GM03348 (cell line): ENCODE results near the gene ODC1.

Experiments used
- DNase-seq: peaks from one replicate; pipeline ENCODE4 v3.0.0; 2012; ENCODE audit warnings: low spot score

The ODC1 gene

GRCh38 chr2:10415048-10415447 is 33.1 kb downstream of the ODC1 start:
- no peak for DNase-seq

DNA sequence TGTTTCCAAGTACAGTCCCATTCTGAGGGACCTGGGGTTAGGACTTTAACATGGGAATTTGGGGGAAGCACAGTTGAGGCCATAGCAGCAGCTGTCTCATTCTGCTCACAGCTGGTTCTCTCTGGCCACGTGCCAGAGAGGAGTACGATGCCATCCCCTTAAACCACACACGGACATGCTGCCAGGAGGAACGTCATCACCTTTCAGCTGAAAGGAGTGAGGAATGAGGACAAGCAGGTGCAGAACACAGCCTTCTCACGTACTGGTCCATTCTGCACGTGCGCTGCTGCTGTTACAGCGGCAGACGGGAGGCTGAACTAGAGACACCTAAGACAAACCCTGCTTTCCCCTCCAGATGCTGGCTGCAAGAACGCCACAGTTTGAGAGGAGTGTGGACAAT is 33.5 kb downstream of the ODC1 start:
- no peak for DNase-seq

DNA sequence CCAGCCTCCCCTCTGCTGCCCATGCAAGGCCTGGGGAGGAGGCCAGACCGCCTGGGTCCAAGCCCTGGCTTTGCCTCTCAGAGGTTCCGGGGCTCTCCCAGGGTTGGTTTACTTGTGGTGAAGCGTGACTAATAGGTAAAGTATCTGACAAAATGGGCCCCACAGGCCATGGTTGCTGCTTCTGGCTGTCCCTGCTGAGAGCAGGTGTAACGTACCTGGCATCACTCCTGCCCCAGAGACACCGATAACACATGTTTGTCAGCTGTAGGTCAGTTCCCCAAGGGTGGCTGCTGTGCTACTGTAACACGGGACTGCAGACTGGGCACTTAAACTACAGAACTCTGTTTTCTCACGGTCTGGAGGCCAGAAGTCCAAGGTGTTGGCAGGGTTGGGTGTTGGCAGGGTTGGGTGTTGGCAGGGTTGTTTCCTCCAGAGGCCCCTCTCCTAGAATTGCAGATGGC is 34.1 kb downstream of the ODC1 start:
- peak; percentile 40 for DNase-seq

DNA sequence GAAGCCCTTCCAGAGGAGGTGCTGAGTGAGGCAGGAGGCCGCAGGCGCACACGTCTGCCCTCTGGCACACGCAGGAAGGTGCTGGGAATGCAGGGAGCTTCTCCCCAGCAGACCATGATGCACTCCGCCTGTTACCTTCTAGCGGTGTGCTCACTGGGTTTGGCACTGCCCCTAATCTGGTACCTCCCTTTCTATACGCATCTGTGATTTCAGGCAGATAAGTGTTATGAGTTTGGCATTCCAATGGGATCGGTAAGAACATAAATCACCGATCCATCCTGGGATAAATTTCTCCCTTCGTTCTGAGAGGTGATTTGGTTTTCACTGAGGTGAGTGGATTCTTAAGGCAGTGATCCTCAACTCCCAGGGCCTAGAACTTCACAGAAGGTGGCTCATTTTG is 34.6 kb downstream of the ODC1 start:
- DNase-seq, result no peak

DNA sequence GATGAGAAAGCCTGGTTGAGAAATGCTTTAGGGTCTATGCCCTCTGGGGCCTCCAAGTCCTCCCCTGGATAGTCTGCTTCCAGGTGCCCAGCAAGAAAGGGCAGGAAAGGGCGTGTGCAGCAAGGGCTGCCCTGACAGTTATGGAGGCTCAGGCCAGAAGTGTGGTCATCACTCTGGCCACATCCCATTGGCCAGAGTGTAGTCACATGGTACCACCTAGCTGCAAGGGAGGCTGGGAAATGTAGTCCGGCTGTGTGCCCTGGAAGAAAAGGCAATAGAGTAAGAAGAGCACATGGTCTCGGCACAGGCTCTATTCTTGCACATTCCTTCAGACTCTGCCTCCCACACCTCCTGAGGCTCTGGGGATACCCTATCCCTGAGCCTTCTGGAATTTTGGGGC is 35.7 kb downstream of the ODC1 start:
- peak; percentile 55 for DNase-seq

- DNase-seq, result no peak
These were observed 36.6 kb downstream of the ODC1 start for GRCh38 chr2:10411557-10411956.

- no peak for DNase-seq
These were observed 37.2 kb downstream of the ODC1 start for GRCh38 chr2:10410823-10411437.

DNA sequence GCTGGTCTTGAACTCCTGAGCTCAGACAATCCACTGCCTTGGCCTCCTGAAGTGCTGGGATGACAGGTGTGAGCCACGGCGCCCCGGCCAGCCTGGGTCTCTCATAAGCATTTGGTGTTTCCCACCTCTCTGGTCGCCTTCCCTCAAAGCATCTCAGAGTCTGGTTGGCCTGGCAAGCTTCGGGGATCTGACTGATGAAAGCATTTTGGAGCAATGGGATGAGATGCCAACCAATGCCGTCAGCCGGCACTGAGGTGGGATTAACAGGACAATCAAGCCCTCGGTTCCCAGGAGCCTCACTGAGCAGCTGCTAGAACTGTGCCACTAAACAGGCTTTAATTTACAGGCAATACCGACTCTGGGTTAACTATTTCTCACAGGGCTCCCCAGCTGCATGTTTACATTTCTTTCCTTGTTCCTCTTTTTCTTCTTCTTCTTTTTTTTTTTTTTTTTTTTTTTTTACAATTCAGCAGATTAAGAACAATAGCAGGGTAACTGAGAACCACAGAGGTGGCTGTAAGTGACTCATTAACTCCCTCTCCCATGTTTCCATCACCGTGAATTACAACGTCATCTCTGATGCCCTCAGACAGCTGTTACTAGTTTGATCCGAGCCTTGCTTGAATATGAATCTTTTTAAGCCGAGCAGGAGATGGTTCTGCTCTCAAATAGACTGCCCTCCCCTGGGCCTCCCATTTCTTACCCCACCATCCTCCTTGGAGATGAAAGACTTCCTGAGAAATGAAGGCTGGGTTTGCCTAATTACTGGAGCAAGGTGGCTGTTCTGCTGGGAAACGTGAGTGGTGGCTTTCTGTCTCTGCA is 37.9 kb downstream of the ODC1 start:
- DNase-seq, result no peak

DNA sequence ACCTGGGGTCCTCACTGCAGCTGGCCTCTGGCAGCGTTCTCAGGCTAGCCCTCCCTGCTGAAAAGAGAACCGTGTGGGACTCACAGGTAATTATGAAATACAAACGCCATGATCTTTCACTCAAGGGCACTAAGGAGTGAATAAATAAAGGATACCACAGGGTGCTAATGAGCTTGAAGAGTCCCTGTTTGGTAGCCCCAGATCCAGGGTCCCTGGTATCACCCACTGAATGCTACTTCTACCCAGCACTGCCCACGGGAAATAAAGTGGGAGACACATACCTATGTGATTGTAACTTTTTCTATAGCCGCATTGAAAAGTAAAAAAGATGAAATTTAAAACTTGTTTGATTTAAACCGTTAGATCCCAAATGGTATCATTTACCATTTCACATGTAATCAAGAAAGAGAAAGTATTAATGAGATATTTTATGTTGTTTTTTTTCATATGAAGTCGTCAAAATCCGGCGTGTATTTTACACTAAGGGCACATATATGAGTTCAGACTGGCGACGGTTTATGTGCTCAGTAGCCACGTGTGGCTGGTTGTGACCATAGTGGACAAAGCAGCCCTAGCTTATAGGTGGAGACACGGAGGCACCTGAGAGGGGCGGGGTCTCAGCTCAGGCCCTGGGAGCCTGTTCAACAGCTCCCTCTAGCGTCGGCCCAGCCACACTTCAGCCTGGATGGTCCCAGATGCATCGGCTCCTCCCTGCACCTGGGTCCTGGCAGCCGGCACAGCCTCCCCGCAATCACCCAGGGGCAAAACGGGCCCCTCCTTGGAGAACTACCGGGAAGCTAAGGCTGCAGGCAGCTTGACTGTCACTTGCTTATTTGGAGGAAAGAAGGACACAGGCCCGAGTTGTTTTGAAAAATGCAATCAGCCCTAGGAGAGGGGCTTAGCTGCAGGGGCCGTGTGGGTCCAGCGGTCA is 39.2 kb downstream of the ODC1 start:
- DNase-seq, result peak; percentile 89

GRCh38 chr2:10407841-10408648 is 40.1 kb downstream of the ODC1 start:
- peak; percentile 81 for DNase-seq

DNA sequence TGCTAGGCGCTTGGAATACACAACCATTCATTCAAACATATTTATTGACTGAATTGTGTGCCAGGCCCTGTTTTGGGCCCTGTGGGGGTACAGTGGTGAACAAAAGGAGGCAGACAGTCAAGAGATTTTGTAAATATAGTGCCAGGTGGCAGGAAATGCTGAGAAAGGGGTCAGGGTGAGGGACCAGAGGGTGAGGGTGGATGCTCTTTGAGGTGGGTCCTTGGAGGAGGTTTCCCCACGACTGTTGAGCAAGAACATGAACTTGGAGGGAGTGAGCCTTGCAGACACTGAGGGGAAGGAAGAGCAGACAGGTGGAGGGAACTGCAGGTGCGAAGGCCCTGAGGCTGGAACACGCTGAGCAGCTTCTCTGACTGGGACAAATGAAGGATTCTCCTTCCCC is 40.7 kb downstream of the ODC1 start:
- DNase-seq, result no peak

- no peak for DNase-seq
These were observed 41.5 kb downstream of the ODC1 start for GRCh38 chr2:10406491-10407188.

DNA sequence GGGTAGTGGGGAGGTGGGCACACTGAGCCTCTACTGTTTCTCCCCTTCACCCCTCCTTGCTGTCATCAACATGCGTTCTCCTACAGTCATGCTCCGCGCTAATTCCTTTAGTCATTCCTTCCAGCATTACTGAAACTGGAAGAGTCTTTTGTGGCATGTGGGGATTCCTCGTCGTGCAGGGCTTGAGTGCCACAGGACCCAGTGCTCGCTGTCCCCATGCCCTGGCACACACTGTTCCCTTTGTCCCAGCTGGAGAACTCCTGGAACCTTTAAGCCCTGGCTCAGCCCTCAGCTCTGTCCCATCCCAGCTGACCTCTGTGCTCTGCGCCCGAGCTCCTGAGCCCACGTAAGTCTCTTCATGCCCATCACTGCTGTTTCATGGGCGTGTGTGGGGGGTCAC is 42.1 kb downstream of the ODC1 start:
- peak; percentile 38 for DNase-seq

DNA sequence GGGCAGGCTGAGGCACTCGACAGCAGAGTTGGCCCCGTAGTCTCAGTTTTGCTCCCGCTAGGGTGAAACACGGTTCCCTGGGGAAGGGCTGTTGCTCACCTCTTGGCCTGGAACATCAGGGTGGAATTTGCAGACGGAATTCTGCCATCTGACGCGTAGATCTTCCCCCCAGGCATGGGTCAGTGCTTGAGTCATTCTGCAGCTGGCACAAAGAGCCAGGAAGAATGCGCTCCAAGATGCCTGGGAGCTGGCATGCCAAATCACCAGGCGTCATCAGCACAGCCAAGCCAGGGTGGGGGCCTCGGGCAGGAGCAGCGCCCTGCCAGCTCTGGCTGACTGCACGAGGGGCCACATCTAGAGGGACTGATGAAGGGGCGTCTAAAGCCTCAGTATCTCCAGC is 42.7 kb downstream of the ODC1 start:
- peak; percentile 95 for DNase-seq

- peak; percentile 57 for DNase-seq
These were observed 43.6 kb downstream of the ODC1 start for GRCh38 chr2:10404324-10405143.

GRCh38 chr2:10402653-10403215 is 45.4 kb downstream of the ODC1 start:
- no peak for DNase-seq

DNA sequence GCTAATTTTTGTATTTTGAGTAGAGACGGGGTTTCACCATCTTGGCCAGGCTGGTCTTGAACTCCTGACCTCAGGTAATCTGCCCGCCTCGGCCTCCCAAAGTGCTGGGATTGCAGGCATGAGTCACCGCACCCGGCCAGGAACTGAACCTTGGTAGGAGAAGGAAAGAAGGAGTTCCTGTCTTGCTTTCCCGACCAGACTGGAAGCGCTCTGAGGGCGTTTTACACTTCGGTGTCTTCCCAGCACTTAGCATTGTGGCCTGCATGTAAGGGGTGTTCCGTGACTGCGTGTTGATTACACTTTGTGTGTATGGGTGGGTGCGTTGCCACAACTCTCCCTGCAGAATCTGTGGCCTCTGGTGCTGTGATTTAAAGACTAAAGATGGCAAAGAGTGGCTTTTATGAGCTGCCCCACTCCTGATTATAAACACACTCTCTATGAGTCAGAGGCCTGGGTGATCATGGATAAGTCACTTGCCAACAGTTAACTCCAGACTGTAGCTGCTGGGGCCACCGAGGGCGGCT is 46.0 kb downstream of the ODC1 start:
- peak; percentile 80 for DNase-seq

DNA sequence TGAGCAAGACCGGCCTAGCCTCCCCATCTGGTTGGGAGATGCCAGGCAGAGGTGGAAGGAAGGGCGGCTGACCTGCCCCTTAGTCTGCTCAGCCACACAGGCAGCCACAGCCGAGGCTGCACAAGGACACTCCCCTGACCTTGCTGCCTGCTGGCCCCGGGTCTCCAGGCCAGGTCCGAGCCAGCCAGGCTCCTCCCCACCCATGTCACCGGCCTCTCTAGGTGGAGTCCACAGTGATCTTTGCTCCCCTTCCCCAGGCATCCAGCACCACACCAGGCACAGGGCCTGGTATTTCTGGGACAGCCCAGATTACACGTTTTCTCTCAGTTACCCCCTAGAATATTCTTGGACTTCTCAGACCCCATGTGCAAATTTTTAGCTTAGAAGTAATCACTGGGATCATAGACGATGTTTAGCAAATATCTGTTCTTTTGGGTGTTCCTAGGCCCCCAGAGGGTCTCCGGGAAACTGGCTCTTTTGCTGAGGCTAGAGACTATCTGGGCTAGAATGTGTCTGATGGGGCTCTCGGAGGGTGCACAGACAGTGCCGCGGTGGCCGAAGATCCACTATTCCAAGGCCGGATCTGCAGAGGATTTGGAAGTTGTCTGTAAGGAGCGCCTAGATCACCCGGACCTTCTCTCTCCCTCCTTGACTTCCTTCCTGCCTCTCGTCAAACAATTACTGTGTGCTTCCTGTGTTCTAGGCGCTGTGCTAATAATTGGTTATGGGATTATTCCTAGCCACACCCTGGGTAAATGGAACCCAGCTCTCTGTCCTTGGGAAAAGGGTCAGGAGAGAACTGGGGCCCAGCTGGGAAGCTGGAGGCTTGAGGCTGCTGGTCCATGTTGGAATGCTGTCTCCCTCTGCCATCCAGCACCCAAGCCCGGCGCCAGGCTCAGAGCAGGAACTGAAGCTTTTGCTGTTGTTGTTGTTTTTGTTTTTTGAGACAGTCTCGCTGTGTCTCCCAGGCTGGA is 46.9 kb downstream of the ODC1 start:
- DNase-seq, result no peak
